ENCODE results near the gene SALL1.

Gene SALL1

GRCh38 chr16:51143196-51143977, 7.7 kb downstream of the SALL1 start:
- in situ Hi-C loops (cut with HindIII; ENCODE audit: low sequenced_read_pairs) = no loop called here

- in situ Hi-C loops (cut with HindIII; ENCODE audit: low sequenced_read_pairs) = no loop called here
Observed at GRCh38 chr16:51141541-51141940, 9.5 kb downstream of the SALL1 start.

- in situ Hi-C loops (cut with HindIII; ENCODE audit: low sequenced_read_pairs) = no loop called here
Observed at GRCh38 chr16:51141106-51141505, 10.0 kb downstream of the SALL1 start.

- in situ Hi-C loops (cut with HindIII; ENCODE audit: low sequenced_read_pairs) = no loop called here
Observed at GRCh38 chr16:51140112-51140511, 11.0 kb downstream of the SALL1 start.

- in situ Hi-C loops (cut with HindIII; ENCODE audit: low sequenced_read_pairs) = no loop called here
Observed at GRCh38 chr16:51139568-51139967, 11.5 kb downstream of the SALL1 start.

GRCh38 chr16:51138178-51138577, 12.9 kb downstream of the SALL1 start:
- in situ Hi-C loops (cut with HindIII; ENCODE audit: low sequenced_read_pairs) = no loop called here

GRCh38 chr16:51137097-51137496, 14.0 kb downstream of the SALL1 start:
- in situ Hi-C loops (cut with HindIII; ENCODE audit: low sequenced_read_pairs) = no loop called here

GRCh38 chr16:51134876-51135275, 16.2 kb downstream of the SALL1 start:
- in situ Hi-C loops (cut with HindIII; ENCODE audit: low sequenced_read_pairs) = no loop called here

GRCh38 chr16:51134269-51134812, 16.7 kb downstream of the SALL1 start:
- in situ Hi-C loops (cut with HindIII; ENCODE audit: low sequenced_read_pairs) = no loop called here

GRCh38 chr16:51133688-51134087, 17.4 kb downstream of the SALL1 start:
- in situ Hi-C loops (cut with HindIII; ENCODE audit: low sequenced_read_pairs) = no loop called here

GRCh38 chr16:51133183-51133582, 17.9 kb downstream of the SALL1 start:
- in situ Hi-C loops (cut with HindIII; ENCODE audit: low sequenced_read_pairs) = no loop called here

GRCh38 chr16:51132490-51133115, 18.5 kb downstream of the SALL1 start:
- in situ Hi-C loops (cut with HindIII; ENCODE audit: low sequenced_read_pairs) = no loop called here

GRCh38 chr16:51131619-51132018, 19.5 kb downstream of the SALL1 start:
- in situ Hi-C loops (cut with HindIII; ENCODE audit: low sequenced_read_pairs) = no loop called here

GRCh38 chr16:51129105-51129504, 22.0 kb downstream of the SALL1 start:
- in situ Hi-C loops (cut with HindIII; ENCODE audit: low sequenced_read_pairs) = no loop called here

- in situ Hi-C loops (cut with HindIII; ENCODE audit: low sequenced_read_pairs) = no loop called here
Observed at GRCh38 chr16:51125992-51126391, 25.1 kb downstream of the SALL1 start.

- in situ Hi-C loops (cut with HindIII; ENCODE audit: low sequenced_read_pairs) = no loop called here
Observed at GRCh38 chr16:51124896-51125295, 26.2 kb downstream of the SALL1 start.

- in situ Hi-C loops (cut with HindIII; ENCODE audit: low sequenced_read_pairs) = no loop called here
Observed at GRCh38 chr16:51121850-51122249, 29.2 kb downstream of the SALL1 start.

- in situ Hi-C loops (cut with HindIII; ENCODE audit: low sequenced_read_pairs) = no loop called here
Observed at GRCh38 chr16:51120730-51121347, 30.2 kb downstream of the SALL1 start.

- in situ Hi-C loops (cut with HindIII; ENCODE audit: low sequenced_read_pairs) = no loop called here
Observed at GRCh38 chr16:51119973-51120729, 30.9 kb downstream of the SALL1 start.

GRCh38 chr16:51119556-51119955, 31.5 kb downstream of the SALL1 start:
- in situ Hi-C loops (cut with HindIII; ENCODE audit: low sequenced_read_pairs) = no loop called here

- in situ Hi-C loops (cut with HindIII; ENCODE audit: low sequenced_read_pairs) = no loop called here
Observed at GRCh38 chr16:51116353-51116752, 34.7 kb downstream of the SALL1 start.
